Measurements from ENCODE around the gene ANOS1.

GRCh38 chrX:8731559-8732395 lies at the start of gene ANOS1:
- TF ChIP-seq, protein P1, sequence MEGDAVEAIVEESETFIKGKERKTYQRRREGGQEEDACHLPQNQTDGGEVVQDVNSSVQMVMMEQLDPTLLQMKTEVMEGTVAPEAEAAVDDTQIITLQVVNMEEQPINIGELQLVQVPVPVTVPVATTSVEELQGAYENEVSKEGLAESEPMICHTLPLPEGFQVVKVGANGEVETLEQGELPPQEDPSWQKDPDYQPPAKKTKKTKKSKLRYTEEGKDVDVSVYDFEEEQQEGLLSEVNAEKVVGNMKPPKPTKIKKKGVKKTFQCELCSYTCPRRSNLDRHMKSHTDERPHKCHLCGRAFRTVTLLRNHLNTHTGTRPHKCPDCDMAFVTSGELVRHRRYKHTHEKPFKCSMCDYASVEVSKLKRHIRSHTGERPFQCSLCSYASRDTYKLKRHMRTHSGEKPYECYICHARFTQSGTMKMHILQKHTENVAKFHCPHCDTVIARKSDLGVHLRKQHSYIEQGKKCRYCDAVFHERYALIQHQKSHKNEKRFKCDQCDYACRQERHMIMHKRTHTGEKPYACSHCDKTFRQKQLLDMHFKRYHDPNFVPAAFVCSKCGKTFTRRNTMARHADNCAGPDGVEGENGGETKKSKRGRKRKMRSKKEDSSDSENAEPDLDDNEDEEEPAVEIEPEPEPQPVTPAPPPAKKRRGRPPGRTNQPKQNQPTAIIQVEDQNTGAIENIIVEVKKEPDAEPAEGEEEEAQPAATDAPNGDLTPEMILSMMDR (IDR thresholded peaks at IDR 0.05; ENCODE audit: borderline replicate concordance, extremely low read depth, low read length, poor library complexity, severe bottlenecking): no peak
- TF ChIP-seq EZH2 (IDR thresholded peaks at IDR 0.05; ENCODE audit: borderline replicate concordance, low read depth, low read length, severe bottlenecking): no peak

All from DND-41 (cell line).